Heart left ventricle (tissue), 16 donors: Measurements from ENCODE around the gene NPAS1. TPM values are rescaled to one million over a fixed set of nuclear protein-coding genes. Genes with fewer than 3 reads are reported as not detected.
"Not testable (repeated sequence)": the region's sequence is repeated elsewhere in the genome, so short reads cannot be mapped to it uniquely, and the experiment has no call there.

ENCODE experiments used
- ATAC-seq, 4 donors: fragments of 200-7000 bp; cut with Tn5 transposase; one replicate each; pipeline ENCODE4 v1.9.1; 2020 to 2022; ENCODE audit warnings: moderate library complexity in 4 of 4, mild to moderate bottlenecking in 3 of 4, moderate number of reproducible peaks in 1 of 4
- DNase-seq, 5 donors: peaks; one replicate each; pipeline ENCODE4 v3.0.0-alpha.2; 2020
- H3K27ac ChIP-seq, 12 donors: fragments of 200-600 bp; sonication (generic) in 4 of 12; one replicate each; pipeline versions ENCODE4 v1.5.0 to v1.8.0; 2016 to 2022; ENCODE audit warnings: mild to moderate bottlenecking in 2 of 12
- H3K27me3 ChIP-seq, 9 donors: fragments of 200-600 bp; sonication (generic) in 2 of 9; one replicate each; pipeline versions ENCODE4 v1.5.1 to v1.8.0; 2016 to 2022; ENCODE audit warnings: mild to moderate bottlenecking in 3 of 9
- H3K36me3 ChIP-seq, 9 donors: fragments of 200-600 bp; sonication (generic) in 2 of 9; one replicate each; pipeline versions ENCODE4 v1.5.0 to v1.8.0; 2018 to 2022; ENCODE audit warnings: mild to moderate bottlenecking in 2 of 9
- H3K4me1 ChIP-seq, 12 donors: fragments of 200-600 bp; sonication (generic) in 4 of 12; one replicate each; pipeline versions ENCODE4 v1.5.0 to v1.8.0; 2016 to 2022; ENCODE audit warnings: mild to moderate bottlenecking in 3 of 12
- H3K4me3 ChIP-seq, 12 donors: fragments of 200-600 bp; sonication (generic) in 4 of 12; one replicate each; pipeline versions ENCODE4 v1.5.0 to v1.8.0; 2017 to 2022; ENCODE audit warnings: mild to moderate bottlenecking in 9 of 12, moderate library complexity in 4 of 12
- H3K9me3 ChIP-seq, 12 donors: fragments of 200-600 bp; sonication (generic) in 4 of 12; one replicate each; pipeline versions ENCODE4 v1.5.0 to v1.8.0; 2016 to 2022; ENCODE audit warnings: mild to moderate bottlenecking in 1 of 12
- CTCF ChIP-seq, 12 donors: fragments of 200-600 bp; sonication (generic) in 4 of 12; IDR thresholded peaks; one replicate each; pipeline versions ENCODE4 v1.5.0 to v1.8.0; 2018 to 2022; ENCODE audit warnings: antibody characterized with exemption in 12 of 12, mild to moderate bottlenecking in 5 of 12
- POLR2A ChIP-seq, 2 donors: fragments of 450-650 bp; IDR thresholded peaks; one replicate each; pipeline ENCODE4 v1.6.1; 2017; ENCODE audit warnings: antibody characterized with exemption in 2 of 2, mild to moderate bottlenecking in 2 of 2, moderate library complexity in 2 of 2
- WGBS, 4 donors: extraction: QIAGEN DNeasy Blood & Tissue Kit in 2 of 4; methylation state at CpG; one replicate each; pipeline versions ENCODE4 v1.1.5 to v1.1.7; 2013 to 2018; 5-methylcytosine and 5-hydroxymethylcytosine counted together
- intact Hi-C, 10 donors: fragments of 100-400 bp; cut with DNase I; formaldehyde crosslinking; loops; one replicate each; pipeline versions ENCODE4 v1.11.1 to v1.14.2; 2022
- polyA plus RNA-seq, 2 donors: library from polyadenylated mRNA; stranded (reverse); fragments of 200-250 nt; gene quantifications; one replicate each; pipeline ENCODE4 v1.2.3, GENCODE V29; 2013
- total RNA-seq, 9 donors: library from RNA; depleted of rRNA in 2 of 9; stranded (reverse); fragments of >200 nt in 2 of 9; fragmentation: NEBNext Ultra II Directional in 3 of 9; extraction: Animal tissue kit (Norgen Biotek cat#: 25700) in 3 of 9; gene quantifications; one replicate each; pipeline versions ENCODE4 v1.1.0 to v1.2.4, GENCODE V29; 2016 to 2023
- donor health status: ischemic (EF 13 %, LVEDD 7.1; RV severe dilation, severe dysfunction).
- donor health status: healthy with polysubstance abuse.
- donor health status: DM: no; HTN: yes; CAD: no.
- donor health status: DM: no; HTN: no; CAD: no.
- donor health status: ischemic (EF 25% LVEDD 6.9; RV normal size, moderate dysfunction).
- donor health status: ischemic (EF 25% LVEDD 5.7; RV mildly dilated, moderate dysfunction).
- donor health status: healthy.
- donor health status: DM: yes; HTN: yes; CAD: no.
- donor health status: ischemic (EF 35%, LVEDD 5.7; RV mildly dilated, moderate dysfunction).
- donor health status: nonischemic (EF 11% LVEDD 7.7; RV severe dilation, severe dysfunction).
- donor health status: DM: yes; HTN: yes; CAD: no.
- donor health status: PGD.
- donor health status: ischemic (EF 29% LVEDD 5.4; RV normal size, mild dysfunction).
- donor health status: nonischemic (EF 23%, LVEDD 6.1; RV moderate dilation, normal function).

Gene NPAS1
- total and polyA plus RNA-seq, 11 donors, result 0.16 to 1.3 (median 0.69) TPM; not detected in 1

DNA sequence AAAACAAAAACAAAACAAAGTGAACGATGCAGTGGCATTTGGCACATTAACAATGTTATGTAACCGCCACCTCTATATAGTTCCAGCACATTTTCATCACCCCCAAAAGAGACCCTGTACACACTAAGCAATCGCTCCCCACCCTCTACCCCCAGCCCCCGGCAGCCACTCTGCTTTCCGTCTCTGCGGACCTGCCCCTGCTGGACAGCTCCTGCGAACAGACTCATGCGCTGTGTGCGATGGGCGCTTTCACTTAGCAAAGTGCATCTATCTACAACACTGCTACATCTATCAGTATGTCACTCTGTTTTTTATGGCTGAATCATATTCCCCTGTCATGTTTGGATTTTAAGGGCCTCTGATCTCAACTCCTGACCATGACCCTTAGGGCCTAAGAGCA is 53.9 kb downstream of the NPAS1 start:
- Histone ChIP-seq H3K36me3 (peaks cover 0 to 100% (median 87%) of the 10 kb centered on the region in 9 donors), H3K4me3 (no peak overlapping the region), H3K4me1 (peaks cover 0 to 11% (median 0%) of the 10 kb centered on the region in 12 donors), H3K27me3 (no peaks in the 10 kb centered on the region), H3K9me3 (no peaks in the 10 kb centered on the region), H3K27ac (no peak overlapping the region)
- DNase-seq, result peak in 1 of 5 donors; percentile 33
- TF ChIP-seq CTCF (IDR thresholded peaks at IDR 0.05) (no peak), POLR2A (IDR thresholded peaks at IDR 0.05) (no peak)
- no peak for ATAC-seq
- intact Hi-C loops, result loop anchor here in 1 of 10 donors (2.0 kb wide), 1 partner anchor 55 kb away; no protein-coding TSS in a partner anchor
- 88 to 94% (median 91%) methylated on average over 10 of the region's 10 CpGs for WGBS, 4 donors

GRCh38 chr19:47074621-47075020 is 55.0 kb downstream of the NPAS1 start:
- peaks cover 0 to 97% (median 82%) of the 10 kb centered on the region in 9 donors for H3K36me3 ChIP-seq
- H3K27ac ChIP-seq, result no peak overlapping the region
- WGBS, 4 donors, result 71 to 87% (median 75%) methylated on average over 4 to 9 of the region's 9 CpGs
- ATAC-seq, result no peak
- DNase-seq, result no peak
- H3K27me3 ChIP-seq, result no peaks in the 10 kb centered on the region
- peaks cover 0 to 13% (median 2%) of the 10 kb centered on the region in 12 donors for H3K4me1 ChIP-seq
- H3K4me3 ChIP-seq, result no peak overlapping the region
- intact Hi-C loops, result no loop called here
- TF ChIP-seq CTCF (IDR thresholded peaks at IDR 0.05), result no peak
- H3K9me3 ChIP-seq, result no peaks in the 10 kb centered on the region

DNA sequence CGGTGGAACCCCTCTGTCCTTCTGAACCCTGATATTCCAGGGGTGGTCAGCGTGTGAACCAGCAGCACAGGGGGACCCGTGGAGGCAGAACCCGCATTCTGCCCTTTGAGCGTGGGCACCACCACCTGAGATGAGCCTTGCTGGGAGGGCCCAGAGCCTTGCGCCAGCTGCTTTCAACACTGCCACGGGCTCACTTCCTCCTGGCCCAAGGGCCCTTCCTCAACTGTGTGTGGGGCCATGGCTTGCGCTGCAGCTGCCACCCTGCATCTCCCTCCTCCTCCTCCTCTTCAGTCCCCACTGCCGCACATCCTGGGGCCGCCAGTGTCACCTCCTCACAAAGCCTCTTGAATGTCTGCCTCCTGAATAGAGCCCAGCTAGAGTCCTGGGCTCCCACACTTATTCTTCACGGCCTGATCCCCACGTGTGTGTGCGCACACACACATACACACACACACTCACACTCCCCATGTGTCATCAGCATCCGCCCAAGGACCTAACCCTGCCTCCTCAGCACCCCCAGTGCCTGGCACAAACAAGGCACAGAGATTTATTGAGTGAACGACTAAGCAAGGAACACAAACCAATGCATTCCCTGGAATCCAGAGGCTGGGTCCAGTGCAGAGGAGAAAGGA is 55.7 kb downstream of the NPAS1 start:
- Histone ChIP-seq H3K4me3 (no peak overlapping the region), H3K9me3 (no peaks in the 10 kb centered on the region), H3K36me3 (peaks cover 0 to 97% (median 82%) of the 10 kb centered on the region in 9 donors), H3K27me3 (no peaks in the 10 kb centered on the region), H3K4me1 (peaks cover 0 to 17% (median 5%) of the 10 kb centered on the region in 12 donors), H3K27ac (no peak overlapping the region)
- 85 to 88% (median 86%) methylated on average over 13 to 15 of the region's 15 CpGs for WGBS, 4 donors
- intact Hi-C loops, result no loop called here
- DNase-seq (no peak), ATAC-seq (peak in 1 of 4 donors; percentile 41)
- no peak for TF ChIP-seq CTCF (IDR thresholded peaks at IDR 0.05)
- TF ChIP-seq POLR2A (IDR thresholded peaks at IDR 0.05), result no peak

DNA sequence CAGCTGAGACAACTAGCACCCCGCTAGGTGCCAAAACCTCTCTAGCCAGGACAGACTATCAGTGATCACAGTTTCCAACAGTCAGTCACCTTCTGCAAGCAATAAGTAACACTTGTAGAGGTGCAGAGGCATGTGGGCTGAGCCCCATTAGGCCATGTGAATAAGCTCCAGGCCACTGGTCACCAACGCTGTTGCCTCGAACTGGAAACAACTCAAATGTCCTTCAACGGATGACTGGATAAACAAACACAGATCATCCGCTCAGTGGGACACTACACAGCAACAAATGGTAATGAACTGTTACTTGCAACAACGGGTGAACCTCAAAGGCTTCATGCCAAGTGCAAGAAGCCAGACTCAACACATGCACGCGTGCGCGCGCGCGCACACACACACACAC is 56.3 kb downstream of the NPAS1 start:
- no peak overlapping the region for H3K4me3 ChIP-seq
- ATAC-seq (peak in 3 of 4 donors; percentile 19 to 36 (median 22)), DNase-seq (no peak)
- H3K4me1 ChIP-seq, result peaks cover 0 to 17% (median 5%) of the 10 kb centered on the region in 12 donors
- H3K36me3 ChIP-seq, result peaks cover 0 to 97% (median 82%) of the 10 kb centered on the region in 9 donors
- intact Hi-C loops, result no loop called here
- TF ChIP-seq CTCF (IDR thresholded peaks at IDR 0.05) (no peak), POLR2A (IDR thresholded peaks at IDR 0.05) (no peak)
- H3K27me3 ChIP-seq, result no peaks in the 10 kb centered on the region
- H3K27ac ChIP-seq, result no peak overlapping the region
- WGBS, 4 donors, result 76 to 82% (median 81%) methylated on average over 13 of the region's 13 CpGs
- no peaks in the 10 kb centered on the region for H3K9me3 ChIP-seq

- ATAC-seq, H3K27me3 ChIP-seq, H3K27ac ChIP-seq, DNase-seq, H3K4me3 ChIP-seq, H3K9me3 ChIP-seq: not testable (repeated sequence)
- 94 to 96% (median 95%) methylated on average over 13 of the region's 13 CpGs for WGBS, 4 donors
- intact Hi-C loops, result loop anchor here in 3 of 10 donors (2.0 kb wide), 1 partner anchor 46 kb away; no protein-coding TSS in a partner anchor
- peaks cover 0 to 98% (median 84%) of the 10 kb centered on the region in 9 donors for H3K36me3 ChIP-seq
- peaks cover 0 to 17% (median 5%) of the 10 kb centered on the region in 12 donors for H3K4me1 ChIP-seq
These were observed 58.7 kb downstream of the NPAS1 start for GRCh38 chr19:47078351-47078750.
